CD4-positive, CD25-positive, alpha-beta regulatory T cell (primary cell): ENCODE data around the gene GSG1. TPM values are rescaled to one million over a fixed set of nuclear protein-coding genes. Genes with fewer than 3 reads are reported as not detected.

Experiments used
- ATAC-seq, 2 donors: fragments of 150-1000 bp; cut with Tn5 transposase; one replicate each; pipeline ENCODE4 v1.10.0; 2021; ENCODE audit warnings: low read depth in 2 of 2, moderate number of reproducible peaks in 2 of 2, moderate library complexity in 1 of 2
- DNase-seq, 3 donors: peaks; one replicate each; pipeline versions ENCODE4 v3.0.0 to v3.0.0-alpha.2; 2012 to 2022; ENCODE audit warnings: mixed read lengths in 1 of 3
- H3K27ac ChIP-seq: one replicate; pipeline ENCODE4 v1.7.0; 2013; ENCODE audit warnings: mild to moderate bottlenecking, low read length; ENCODE audit not compliant: insufficient read depth, poor library complexity, severe bottlenecking
- H3K27me3 ChIP-seq: one replicate; pipeline ENCODE4 v1.7.0; 2013; ENCODE audit warnings: low read length; ENCODE audit not compliant: control insufficient read depth, insufficient read depth
- H3K36me3 ChIP-seq: one replicate; pipeline ENCODE4 v1.7.0; 2013; ENCODE audit warnings: mild to moderate bottlenecking, low read length, moderate library complexity; ENCODE audit not compliant: control insufficient read depth, insufficient read depth
- H3K4me1 ChIP-seq: 2 replicates; pipeline ENCODE4 v1.7.0; 2013; ENCODE audit warnings: mild to moderate bottlenecking, low read length; ENCODE audit not compliant: insufficient read depth, control insufficient read depth, poor library complexity, severe bottlenecking
- H3K4me3 ChIP-seq: one replicate; pipeline ENCODE4 v1.7.0; 2013; ENCODE audit warnings: low read depth, mild to moderate bottlenecking, low read length, moderate library complexity
- H3K9me3 ChIP-seq, 2 experiments: 1 replicate in 1 of 2; 2 replicates in 1 of 2; pipeline ENCODE4 v1.7.0; 2013; ENCODE audit warnings: low read length in 2 of 2, mild to moderate bottlenecking in 1 of 2, moderate library complexity in 1 of 2; ENCODE audit not compliant: control insufficient read depth in 2 of 2
- H3K27ac Mint-ChIP-seq, 3 donors: one replicate each; pipeline ENCODE4 v1.8.0; 2020 to 2022; ENCODE audit warnings: mild to moderate bottlenecking in 3 of 3, mixed read lengths in 3 of 3, moderate library complexity in 2 of 3
- H3K27me3 Mint-ChIP-seq: one replicate; pipeline ENCODE4 v1.8.0; 2022; ENCODE audit warnings: mild to moderate bottlenecking, mixed read lengths
- H3K36me3 Mint-ChIP-seq: one replicate; pipeline ENCODE4 v1.8.0; 2020; ENCODE audit warnings: mixed read lengths
- H3K4me1 Mint-ChIP-seq, 4 donors: one replicate each; pipeline ENCODE4 v1.8.0; 2020 to 2022; ENCODE audit warnings: mixed read lengths in 4 of 4, mild to moderate bottlenecking in 1 of 4
- H3K4me3 Mint-ChIP-seq, 4 donors: one replicate each; pipeline ENCODE4 v1.8.0; 2020 to 2022; ENCODE audit warnings: mild to moderate bottlenecking in 4 of 4, mixed read lengths in 4 of 4, moderate library complexity in 3 of 4
- H3K9me3 Mint-ChIP-seq, 7 donors: one replicate each; pipeline ENCODE4 v1.8.0; 2020 to 2022; ENCODE audit warnings: mixed read lengths in 7 of 7, mild to moderate bottlenecking in 3 of 7, moderate library complexity in 2 of 7
- polyA plus RNA-seq, 4 donors: library from polyadenylated mRNA; unstranded; fragments of 300-500 nt; fragmentation: Illumina TruSeq; gene quantifications; one replicate each; pipeline ENCODE4 v1.2.3, GENCODE V29; 2021
- total RNA-seq: library from RNA; stranded (reverse); gene quantifications from one replicate; pipeline ENCODE4 v1.2.3, GENCODE V29; 2022

Gene GSG1
- total and polyA plus RNA-seq, 5 donors from 2014 or later = 0.45 TPM; not detected in 4

DNA sequence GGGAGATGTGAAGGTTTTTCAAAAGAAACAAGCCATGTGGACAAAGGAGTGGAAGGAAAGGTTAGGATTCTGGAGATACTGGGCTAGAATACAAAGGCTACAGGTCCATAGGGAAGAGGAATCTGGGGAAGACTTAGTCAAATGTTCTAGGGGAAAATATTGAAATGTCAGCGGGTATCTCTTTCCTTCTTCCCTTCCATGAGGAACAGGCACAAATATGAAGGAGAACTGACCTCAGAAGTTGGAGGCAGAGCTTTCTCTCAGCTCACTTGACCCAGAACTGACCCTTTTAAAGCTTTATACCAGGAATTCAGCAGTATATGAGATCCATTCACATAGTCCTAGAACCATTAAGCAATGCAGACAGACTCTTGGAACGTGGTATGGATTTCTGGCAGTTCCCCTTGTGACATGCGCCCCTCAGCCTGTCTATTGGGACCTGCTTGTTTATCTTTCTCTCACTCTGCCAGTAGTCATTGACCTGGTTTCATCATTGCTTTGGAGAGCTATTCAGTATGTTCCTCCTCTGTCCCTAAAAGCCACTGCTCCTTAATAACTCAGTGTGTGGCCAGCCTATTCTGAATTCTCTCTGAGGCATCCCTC lies 43.0 kb upstream of the GSG1 start:
- Histone ChIP-seq H3K36me3 (no peaks in the 10 kb centered on the region), H3K9me3 (no peaks in the 10 kb centered on the region), H3K27me3 (no peaks in the 10 kb centered on the region), H3K4me3 (no peak overlapping the region), H3K4me1 (peaks cover 7% of the 10 kb centered on the region), H3K27ac (no peak overlapping the region)
- ATAC-seq (no peak), DNase-seq (no peak)
- H3K9me3 Mint-ChIP-seq = peaks cover 0 to 1% (median 0%) of the 10 kb centered on the region in 7 donors
- peaks cover 2% of the 10 kb centered on the region for H3K27me3 Mint-ChIP-seq
- no peak overlapping the region for H3K4me3 Mint-ChIP-seq
- peaks cover 8 to 23% (median 18%) of the 10 kb centered on the region in 4 donors for H3K4me1 Mint-ChIP-seq
- H3K27ac Mint-ChIP-seq = no peak overlapping the region
- H3K36me3 Mint-ChIP-seq = no peaks in the 10 kb centered on the region

- H3K9me3 Mint-ChIP-seq = no peaks in the 10 kb centered on the region
- Histone ChIP-seq H3K9me3 (no peaks in the 10 kb centered on the region), H3K4me1 (peaks cover 7% of the 10 kb centered on the region), H3K36me3 (no peaks in the 10 kb centered on the region), H3K27me3 (no peaks in the 10 kb centered on the region), H3K4me3 (no peak overlapping the region), H3K27ac (no peak overlapping the region)
- DNase-seq (peak in 1 of 3 donors; percentile 69), ATAC-seq (peak in 1 of 2 donors; percentile 58)
- no peaks in the 10 kb centered on the region for H3K27me3 Mint-ChIP-seq
- H3K4me1 Mint-ChIP-seq = peaks cover 8 to 23% (median 18%) of the 10 kb centered on the region in 4 donors
- peak overlapping the region; percentile 79 to 83 (median 80) for H3K27ac Mint-ChIP-seq
- H3K4me3 Mint-ChIP-seq = peak overlapping the region in 1 of 4 donors; percentile 71
- H3K36me3 Mint-ChIP-seq = no peaks in the 10 kb centered on the region
These were observed 40.9 kb upstream of the GSG1 start for GRCh38 chr12:13144266-13144828.

- no peak overlapping the region for H3K4me3 ChIP-seq
- no peaks in the 10 kb centered on the region for H3K9me3 ChIP-seq
- no peaks in the 10 kb centered on the region for H3K36me3 ChIP-seq
- no peak for DNase-seq
- no peaks in the 10 kb centered on the region for H3K27me3 ChIP-seq
- Mint-ChIP-seq H3K27ac (peak overlapping the region in 1 of 3 donors; percentile 60), H3K9me3 (peaks cover 0 to 2% (median 0%) of the 10 kb centered on the region in 7 donors), H3K4me1 (peaks cover 8 to 25% (median 19%) of the 10 kb centered on the region in 4 donors), H3K4me3 (no peak overlapping the region), H3K36me3 (no peaks in the 10 kb centered on the region), H3K27me3 (peaks cover 4% of the 10 kb centered on the region)
- no peak overlapping the region for H3K27ac ChIP-seq
- H3K4me1 ChIP-seq = peaks cover 7% of the 10 kb centered on the region
- ATAC-seq = no peak
These were observed 39.3 kb upstream of the GSG1 start for GRCh38 chr12:13142747-13143146.

GRCh38 chr12:13141686-13142085 lies 38.2 kb upstream of the GSG1 start:
- DNase-seq (no peak), ATAC-seq (no peak)
- H3K27me3 Mint-ChIP-seq = peaks cover 4% of the 10 kb centered on the region
- peaks cover 0 to 2% (median 0%) of the 10 kb centered on the region in 7 donors for H3K9me3 Mint-ChIP-seq
- no peaks in the 10 kb centered on the region for H3K36me3 Mint-ChIP-seq
- no peak overlapping the region for H3K4me3 Mint-ChIP-seq
- H3K4me1 Mint-ChIP-seq = peaks cover 8 to 25% (median 19%) of the 10 kb centered on the region in 4 donors
- H3K9me3 ChIP-seq = no peaks in the 10 kb centered on the region
- H3K36me3 ChIP-seq = no peaks in the 10 kb centered on the region
- H3K4me3 ChIP-seq = no peak overlapping the region
- no peaks in the 10 kb centered on the region for H3K27me3 ChIP-seq
- H3K27ac Mint-ChIP-seq = peak overlapping the region in 1 of 3 donors; percentile 30
- H3K27ac ChIP-seq = no peak overlapping the region
- H3K4me1 ChIP-seq = peaks cover 7% of the 10 kb centered on the region

DNA sequence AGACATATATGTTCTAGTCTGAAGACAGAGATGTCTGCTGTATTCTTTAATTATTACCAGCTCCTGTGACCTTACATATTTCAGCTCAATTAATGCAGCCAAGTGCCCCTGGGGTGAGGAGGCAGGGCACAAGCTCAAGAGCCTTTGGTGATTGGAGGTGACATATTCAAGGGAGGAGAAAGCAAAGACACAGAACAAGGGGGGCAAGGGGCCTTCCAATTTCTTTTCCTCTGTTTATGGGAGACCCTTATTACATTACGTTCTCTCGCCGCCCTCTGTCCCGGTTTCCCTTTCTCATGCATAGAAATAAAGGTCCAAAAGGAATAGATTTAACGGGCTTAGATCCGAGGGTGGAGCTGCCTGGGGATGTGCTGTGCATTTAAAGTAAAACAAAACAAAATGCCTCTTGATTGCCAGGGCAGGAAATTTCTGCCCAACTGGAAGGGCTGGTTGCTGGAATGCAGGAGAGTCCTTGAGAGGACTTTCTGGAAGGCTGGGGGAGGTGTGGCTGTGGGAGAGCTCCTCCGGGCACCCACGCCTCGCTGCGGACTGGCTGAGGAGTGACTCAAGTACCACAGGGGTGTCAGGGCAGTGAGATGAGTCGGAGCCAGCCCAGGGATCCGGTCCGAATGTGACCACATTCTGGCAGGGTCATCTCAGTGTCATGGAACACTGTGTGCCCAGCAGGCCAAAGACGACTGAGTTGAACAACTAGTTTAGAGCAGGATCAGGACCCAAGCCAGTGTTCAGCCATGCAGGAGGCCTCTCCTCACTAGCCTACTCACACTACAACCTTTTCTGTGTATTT lies 32.1 kb upstream of the GSG1 start:
- Mint-ChIP-seq H3K4me3 (no peak overlapping the region), H3K27ac (peak overlapping the region in 1 of 3 donors; percentile 80), H3K4me1 (peaks cover 0 to 6% (median 4%) of the 10 kb centered on the region in 4 donors), H3K27me3 (peaks cover 20% of the 10 kb centered on the region), H3K36me3 (no peaks in the 10 kb centered on the region), H3K9me3 (peaks cover 0 to 2% (median 0%) of the 10 kb centered on the region in 7 donors)
- no peaks in the 10 kb centered on the region for H3K36me3 ChIP-seq
- no peaks in the 10 kb centered on the region for H3K9me3 ChIP-seq
- peaks cover 4% of the 10 kb centered on the region for H3K27me3 ChIP-seq
- H3K27ac ChIP-seq = no peak overlapping the region
- ATAC-seq = no peak
- no peak overlapping the region for H3K4me3 ChIP-seq
- DNase-seq = no peak
- H3K4me1 ChIP-seq = no peaks in the 10 kb centered on the region

DNA sequence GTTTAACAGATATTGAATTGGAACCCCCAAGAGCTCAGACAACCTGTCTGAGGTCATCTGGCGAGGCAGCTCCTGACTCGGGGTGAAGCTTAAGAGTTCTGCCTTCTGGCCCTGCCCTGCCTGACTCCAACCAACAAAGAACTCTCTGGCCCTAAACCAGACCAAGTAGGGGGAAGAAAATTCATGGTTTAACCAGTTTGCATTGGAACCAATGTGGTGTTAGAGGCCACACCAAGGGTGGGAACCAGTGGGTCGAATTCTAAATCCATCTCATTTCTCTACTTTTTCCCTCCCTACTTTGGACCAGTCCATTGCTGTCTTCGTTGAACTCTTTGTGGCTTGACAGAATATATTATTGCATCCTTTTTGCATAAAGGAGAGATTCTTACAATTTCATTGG lies 30.4 kb upstream of the GSG1 start:
- Mint-ChIP-seq H3K36me3 (no peaks in the 10 kb centered on the region), H3K27ac (no peak overlapping the region), H3K9me3 (peaks cover 0 to 2% (median 0%) of the 10 kb centered on the region in 7 donors), H3K4me3 (no peak overlapping the region), H3K27me3 (peaks cover 22% of the 10 kb centered on the region), H3K4me1 (peaks cover 0 to 6% (median 4%) of the 10 kb centered on the region in 4 donors)
- no peak overlapping the region for H3K4me3 ChIP-seq
- no peaks in the 10 kb centered on the region for H3K4me1 ChIP-seq
- ATAC-seq (no peak), DNase-seq (no peak)
- no peaks in the 10 kb centered on the region for H3K36me3 ChIP-seq
- H3K27ac ChIP-seq = no peak overlapping the region
- peaks cover 4% of the 10 kb centered on the region for H3K27me3 ChIP-seq
- no peaks in the 10 kb centered on the region for H3K9me3 ChIP-seq

- no peak for DNase-seq
- peaks cover 0 to 2% (median 0%) of the 10 kb centered on the region in 7 donors for H3K9me3 Mint-ChIP-seq
- H3K4me3 Mint-ChIP-seq = no peak overlapping the region
- H3K27ac Mint-ChIP-seq = no peak overlapping the region
- no peaks in the 10 kb centered on the region for H3K36me3 Mint-ChIP-seq
- peaks cover 4% of the 10 kb centered on the region for H3K27me3 ChIP-seq
- H3K4me3 ChIP-seq = no peak overlapping the region
- H3K27ac ChIP-seq = no peak overlapping the region
- no peaks in the 10 kb centered on the region for H3K36me3 ChIP-seq
- peaks cover 19% of the 10 kb centered on the region for H3K27me3 Mint-ChIP-seq
- H3K4me1 Mint-ChIP-seq = peaks cover 0 to 4% (median 2%) of the 10 kb centered on the region in 4 donors
- ATAC-seq = no peak
- no peaks in the 10 kb centered on the region for H3K4me1 ChIP-seq
- H3K9me3 ChIP-seq = no peaks in the 10 kb centered on the region
These were observed 27.5 kb upstream of the GSG1 start for GRCh38 chr12:13130981-13131380.
